Right atrium auricular region (tissue), 2 donors: ENCODE measurements around the gene SKA1. TPM values are rescaled to one million over a fixed set of nuclear protein-coding genes. Genes with fewer than 3 reads are reported as not detected.
"Not testable (repeated sequence)": the region's sequence is repeated elsewhere in the genome, so short reads cannot be mapped to it uniquely, and the experiment has no call there.

Experiments used
- DNase-seq: peaks from one replicate; pipeline ENCODE4 v3.0.0-alpha.2; 2019; ENCODE audit warnings: low spot score
- H3K27ac ChIP-seq, 2 donors: fragments of 200-600 bp; sonication (generic); 1 replicate in 1 of 2; 2 replicates in 1 of 2; pipeline ENCODE4 v1.5.1; 2016 to 2019
- H3K27me3 ChIP-seq, 2 donors: fragments of 200-600 bp; sonication (generic); one replicate each; pipeline versions ENCODE4 v1.5.1 to v1.6.0; 2017 to 2019
- H3K36me3 ChIP-seq: fragments of 200-600 bp; sonication (generic); one replicate; pipeline ENCODE4 v1.5.1; 2016
- H3K4me1 ChIP-seq, 2 donors: fragments of 200-600 bp; sonication (generic); one replicate each; pipeline versions ENCODE4 v1.5.1 to v1.6.0; 2017 to 2019
- H3K4me3 ChIP-seq, 2 donors: fragments of 200-600 bp; sonication (generic); 1 replicate in 1 of 2; 2 replicates in 1 of 2; pipeline ENCODE4 v1.5.1; 2017 to 2019; ENCODE audit warnings: mild to moderate bottlenecking in 1 of 2, moderate library complexity in 1 of 2
- H3K9me3 ChIP-seq, 2 donors: fragments of 200-600 bp; sonication (generic); one replicate each; pipeline ENCODE4 v1.5.1; 2019
- total RNA-seq, 2 donors: library from RNA; depleted of rRNA; stranded (reverse); fragments of >200 nt; gene quantifications; one replicate each; pipeline ENCODE4 v1.1.0, GENCODE V29; 2016
- TF ChIP-seq, protein P1 (sequence below), 2 donors: fragments of 200-600 bp; sonication (generic); IDR thresholded peaks; one replicate each; pipeline ENCODE4 v1.5.1; 2019; ENCODE audit warnings: antibody characterized with exemption in 2 of 2

The SKA1 gene
- total RNA-seq, 2 donors from 2014 or later = 0.78 TPM; not detected in 1

- Histone ChIP-seq H3K4me3 (no peak overlapping the region), H3K27me3 (no peaks in the 10 kb centered on the region), H3K27ac (peak overlapping the region in 1 of 2 donors; percentile 57), H3K4me1 (no peaks in the 10 kb centered on the region), H3K36me3 (no peaks in the 10 kb centered on the region), H3K9me3 (peaks cover 0 to 13% of the 10 kb centered on the region in 2 donors)
- TF ChIP-seq, protein P1, sequence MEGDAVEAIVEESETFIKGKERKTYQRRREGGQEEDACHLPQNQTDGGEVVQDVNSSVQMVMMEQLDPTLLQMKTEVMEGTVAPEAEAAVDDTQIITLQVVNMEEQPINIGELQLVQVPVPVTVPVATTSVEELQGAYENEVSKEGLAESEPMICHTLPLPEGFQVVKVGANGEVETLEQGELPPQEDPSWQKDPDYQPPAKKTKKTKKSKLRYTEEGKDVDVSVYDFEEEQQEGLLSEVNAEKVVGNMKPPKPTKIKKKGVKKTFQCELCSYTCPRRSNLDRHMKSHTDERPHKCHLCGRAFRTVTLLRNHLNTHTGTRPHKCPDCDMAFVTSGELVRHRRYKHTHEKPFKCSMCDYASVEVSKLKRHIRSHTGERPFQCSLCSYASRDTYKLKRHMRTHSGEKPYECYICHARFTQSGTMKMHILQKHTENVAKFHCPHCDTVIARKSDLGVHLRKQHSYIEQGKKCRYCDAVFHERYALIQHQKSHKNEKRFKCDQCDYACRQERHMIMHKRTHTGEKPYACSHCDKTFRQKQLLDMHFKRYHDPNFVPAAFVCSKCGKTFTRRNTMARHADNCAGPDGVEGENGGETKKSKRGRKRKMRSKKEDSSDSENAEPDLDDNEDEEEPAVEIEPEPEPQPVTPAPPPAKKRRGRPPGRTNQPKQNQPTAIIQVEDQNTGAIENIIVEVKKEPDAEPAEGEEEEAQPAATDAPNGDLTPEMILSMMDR (IDR thresholded peaks at IDR 0.05) = no peak
- DNase-seq = no peak
Measured at GRCh38 chr18:50424877-50425690, 50.2 kb downstream of the SKA1 start.

GRCh38 chr18:50427896-50428295, 53.0 kb downstream of the SKA1 start:
- no peaks in the 10 kb centered on the region for H3K27me3 ChIP-seq
- H3K27ac ChIP-seq = no peak overlapping the region
- no peak overlapping the region for H3K4me3 ChIP-seq
- no peak for DNase-seq
- TF ChIP-seq, protein P1 (IDR thresholded peaks at IDR 0.05) = no peak
- H3K4me1 ChIP-seq = no peaks in the 10 kb centered on the region
- H3K9me3 ChIP-seq = peaks cover 0 to 13% of the 10 kb centered on the region in 2 donors
- H3K36me3 ChIP-seq = no peaks in the 10 kb centered on the region

- Histone ChIP-seq H3K36me3 (no peaks in the 10 kb centered on the region), H3K27ac (no peak overlapping the region), H3K4me3 (no peak overlapping the region), H3K4me1 (no peaks in the 10 kb centered on the region), H3K9me3 (peaks cover 0 to 13% of the 10 kb centered on the region in 2 donors), H3K27me3 (no peaks in the 10 kb centered on the region)
- TF ChIP-seq, protein P1 (IDR thresholded peaks at IDR 0.05) = no peak
- no peak for DNase-seq
Measured at GRCh38 chr18:50428531-50429206, 53.8 kb downstream of the SKA1 start.

DNA sequence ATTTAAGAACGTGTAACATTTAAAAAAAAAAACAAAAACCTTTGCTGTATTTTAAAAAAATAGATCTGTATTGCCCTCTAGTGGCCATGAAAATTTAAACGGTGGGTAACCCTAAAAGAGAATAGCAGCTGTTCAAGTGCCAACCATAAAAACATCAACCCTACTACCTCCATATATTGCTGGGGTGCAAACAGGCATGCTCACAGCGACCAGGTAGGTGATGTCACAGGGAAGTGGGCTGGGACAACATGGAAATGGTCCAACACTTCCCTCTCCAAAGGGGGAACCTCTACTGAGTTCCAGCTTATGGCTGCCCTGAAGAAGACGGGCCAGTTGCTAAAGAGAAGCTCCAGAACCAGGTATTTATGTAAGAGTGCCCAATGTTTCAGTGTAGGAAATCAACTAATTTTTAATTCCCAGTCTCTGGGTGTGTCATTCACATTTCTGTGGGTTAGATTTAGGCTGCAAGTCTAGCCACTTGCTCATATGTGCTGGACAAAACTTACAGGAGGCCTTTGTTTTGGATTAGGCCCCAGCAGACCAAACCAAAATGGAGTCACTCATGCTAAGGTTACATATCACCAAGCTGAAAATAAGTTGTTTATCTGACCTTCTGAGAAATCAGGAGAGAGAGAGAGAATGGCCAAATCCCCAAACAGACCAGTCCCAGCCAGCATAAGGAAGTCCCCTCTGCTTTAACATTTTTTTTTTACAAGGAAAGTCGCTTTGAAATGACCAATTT, 54.5 kb downstream of the SKA1 start:
- Histone ChIP-seq H3K36me3 (no peaks in the 10 kb centered on the region), H3K4me3 (no peak overlapping the region), H3K27ac (no peak overlapping the region), H3K4me1 (no peaks in the 10 kb centered on the region), H3K27me3 (no peaks in the 10 kb centered on the region), H3K9me3 (peaks cover 0 to 13% of the 10 kb centered on the region in 2 donors)
- no peak for DNase-seq
- TF ChIP-seq, protein P1 (IDR thresholded peaks at IDR 0.05) = peak; percentile 34 to 71

GRCh38 chr18:50432915-50433314, 58.1 kb downstream of the SKA1 start:
- Histone ChIP-seq H3K27ac (no peak overlapping the region), H3K27me3 (no peaks in the 10 kb centered on the region), H3K4me3 (no peak overlapping the region), H3K9me3 (no peaks in the 10 kb centered on the region), H3K4me1 (no peaks in the 10 kb centered on the region), H3K36me3 (no peaks in the 10 kb centered on the region)
- TF ChIP-seq, protein P1 (IDR thresholded peaks at IDR 0.05) = no peak
- DNase-seq = no peak

DNA sequence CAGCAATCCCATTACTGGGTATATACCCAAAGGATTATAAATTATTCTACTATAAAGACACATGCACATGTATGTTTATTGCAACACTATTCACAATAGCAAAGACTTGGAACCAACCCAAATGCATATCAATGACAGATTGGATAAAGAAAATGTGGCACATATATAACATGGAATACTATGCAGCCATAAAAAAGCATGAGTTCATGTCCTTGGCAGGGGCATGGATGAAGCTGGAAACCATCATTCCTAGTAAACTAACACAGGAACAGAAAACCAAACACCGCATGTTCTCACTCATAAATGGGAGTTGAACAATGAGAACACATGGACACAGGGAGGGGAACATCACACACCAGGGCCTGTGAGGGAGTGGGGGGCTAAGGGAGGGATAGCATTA, 61.9 kb downstream of the SKA1 start:
- H3K27ac ChIP-seq, H3K4me1 ChIP-seq, H3K4me3 ChIP-seq: not testable (repeated sequence)

More for the DNA sequence above, 61.9 kb downstream of the SKA1 start:
- DNase-seq, H3K9me3 ChIP-seq, H3K27me3 ChIP-seq, H3K36me3 ChIP-seq: not testable (repeated sequence)
